ENCODE results near the gene RBM3.
A peak's percentile ranks its signal among the peaks of the same experiment; 100 is the strongest.

DNA sequence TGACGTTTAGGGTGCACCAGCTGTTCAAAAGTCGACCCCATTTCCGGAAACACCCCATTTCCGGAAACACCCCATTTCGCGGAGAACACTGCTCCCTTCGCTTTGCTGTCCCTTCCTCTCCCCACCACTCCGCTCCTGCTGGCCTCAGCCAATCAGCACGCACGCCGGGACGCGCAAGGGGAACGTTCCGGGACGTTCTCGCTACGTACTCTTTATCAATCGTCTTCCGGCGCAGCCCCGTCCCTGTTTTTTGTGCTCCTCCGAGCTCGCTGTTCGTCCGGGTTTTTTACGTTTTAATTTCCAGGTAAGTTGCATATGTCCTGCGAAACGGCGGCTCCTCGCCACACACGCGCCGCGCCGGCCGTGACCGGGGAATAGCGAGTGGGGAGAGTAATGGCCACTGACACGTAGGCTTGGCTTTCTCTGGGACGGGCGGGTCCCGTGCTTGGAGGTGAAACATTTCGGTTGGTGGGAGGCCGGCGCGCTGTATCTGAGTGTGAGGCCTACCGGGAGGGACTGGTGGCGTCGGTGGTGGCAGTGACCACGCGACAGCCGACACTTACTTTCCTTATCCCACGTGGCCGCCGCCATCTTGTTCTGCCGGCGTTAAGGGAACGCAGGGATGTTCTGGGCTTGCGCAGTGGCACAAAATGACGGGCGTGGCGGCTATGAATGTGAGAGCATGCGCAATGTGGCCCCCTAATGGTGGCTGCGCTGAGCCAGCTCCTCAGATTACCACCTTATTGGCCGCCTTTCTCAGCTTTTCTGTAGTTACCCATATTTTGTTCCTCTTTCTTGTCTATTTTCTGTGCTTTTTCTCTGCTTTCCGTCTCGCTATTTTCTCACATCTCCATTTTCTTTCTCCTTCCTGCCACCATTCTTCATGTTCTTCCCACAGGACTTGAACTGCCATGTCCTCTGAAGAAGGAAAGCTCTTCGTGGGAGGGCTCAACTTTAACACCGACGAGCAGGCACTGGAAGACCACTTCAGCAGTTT is at the start of gene RBM3:
- TF ChIP-seq, protein P1, sequence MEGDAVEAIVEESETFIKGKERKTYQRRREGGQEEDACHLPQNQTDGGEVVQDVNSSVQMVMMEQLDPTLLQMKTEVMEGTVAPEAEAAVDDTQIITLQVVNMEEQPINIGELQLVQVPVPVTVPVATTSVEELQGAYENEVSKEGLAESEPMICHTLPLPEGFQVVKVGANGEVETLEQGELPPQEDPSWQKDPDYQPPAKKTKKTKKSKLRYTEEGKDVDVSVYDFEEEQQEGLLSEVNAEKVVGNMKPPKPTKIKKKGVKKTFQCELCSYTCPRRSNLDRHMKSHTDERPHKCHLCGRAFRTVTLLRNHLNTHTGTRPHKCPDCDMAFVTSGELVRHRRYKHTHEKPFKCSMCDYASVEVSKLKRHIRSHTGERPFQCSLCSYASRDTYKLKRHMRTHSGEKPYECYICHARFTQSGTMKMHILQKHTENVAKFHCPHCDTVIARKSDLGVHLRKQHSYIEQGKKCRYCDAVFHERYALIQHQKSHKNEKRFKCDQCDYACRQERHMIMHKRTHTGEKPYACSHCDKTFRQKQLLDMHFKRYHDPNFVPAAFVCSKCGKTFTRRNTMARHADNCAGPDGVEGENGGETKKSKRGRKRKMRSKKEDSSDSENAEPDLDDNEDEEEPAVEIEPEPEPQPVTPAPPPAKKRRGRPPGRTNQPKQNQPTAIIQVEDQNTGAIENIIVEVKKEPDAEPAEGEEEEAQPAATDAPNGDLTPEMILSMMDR (IDR thresholded peaks at IDR 0.05): peak in 4 of 6 experiments; percentile 23 to 43 (median 34)
- TF ChIP-seq POLR2A (IDR thresholded peaks at IDR 0.05): peak in 1 of 2 donors; percentile 86

All from thyroid gland (tissue), 4 donors.